Measurements from ENCODE around the gene RHAG. TPM values are rescaled to one million over a fixed set of nuclear protein-coding genes. Genes with fewer than 3 reads are reported as not detected.

Gene RHAG
- total RNA-seq, 1 experiment from 2014 or later: not detected

DNA sequence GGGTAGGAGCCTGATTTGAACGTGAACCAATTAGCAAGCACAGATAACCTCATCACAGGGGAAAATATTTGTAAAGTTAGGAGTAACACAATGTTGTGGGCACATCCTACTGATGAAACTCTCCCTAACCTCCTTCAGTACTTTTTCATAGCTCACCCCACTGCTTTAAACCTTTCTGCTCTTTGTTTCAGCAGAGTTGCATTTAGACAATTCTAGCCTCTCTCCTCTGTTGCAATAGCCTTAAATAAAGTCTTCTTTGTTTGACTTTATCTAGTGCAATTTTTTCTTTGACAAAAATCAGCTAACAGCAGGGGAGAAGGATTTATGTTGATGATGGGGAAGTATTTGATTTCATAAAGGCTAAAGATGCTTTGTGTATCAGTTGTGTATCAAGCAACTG lies 72.1 kb downstream of the RHAG start:
- ATAC-seq (no peak), DNase-seq (no peak)
- H3K4me2 ChIP-seq (ENCODE audit: low read length): no peak overlapping the region
- no peaks in the 10 kb centered on the region for H3K36me3 ChIP-seq (ENCODE audit: low read depth, low read length)
- POLR2A ChIA-PET (ENCODE audit: unreplicated experiment): no interaction called here
- H3K9me3 ChIP-seq (ENCODE audit: low read length): no peaks in the 10 kb centered on the region
- H3K4me1 ChIP-seq (ENCODE audit: insufficient read depth, low read length): peaks cover 18% of the 10 kb centered on the region
- no peak overlapping the region for H3K9ac ChIP-seq (ENCODE audit: low read length)
- H2AFZ ChIP-seq (ENCODE audit: low read length): no peak overlapping the region
- H3F3A ChIP-seq (ENCODE audit: low read length, unreplicated experiment): no peaks in the 10 kb centered on the region
- CTCF ChIA-PET: no interaction called here
- intact Hi-C loops (cut with micrococcal nuclease): no loop called here
- no peaks in the 10 kb centered on the region for H3K79me2 ChIP-seq (ENCODE audit: low read length)
- H3K27me3 ChIP-seq (ENCODE audit: low read length): no peaks in the 10 kb centered on the region
- H4K20me1 ChIP-seq (ENCODE audit: low read length): no peaks in the 10 kb centered on the region
- H3K27ac ChIP-seq (ENCODE audit: low read length): no peak overlapping the region
- H3K9me2 ChIP-seq (replicated peaks; ENCODE audit: low read length): no peaks in the 10 kb centered on the region
- TF ChIP-seq EZH2 (IDR thresholded peaks at IDR 0.05; ENCODE audit: low read length, unreplicated experiment) (no peak), EZH2phosphoT487 (IDR thresholded peaks at IDR 0.05; ENCODE audit: borderline replicate concordance, low read length) (no peak)
- TF ChIP-seq, protein P1, sequence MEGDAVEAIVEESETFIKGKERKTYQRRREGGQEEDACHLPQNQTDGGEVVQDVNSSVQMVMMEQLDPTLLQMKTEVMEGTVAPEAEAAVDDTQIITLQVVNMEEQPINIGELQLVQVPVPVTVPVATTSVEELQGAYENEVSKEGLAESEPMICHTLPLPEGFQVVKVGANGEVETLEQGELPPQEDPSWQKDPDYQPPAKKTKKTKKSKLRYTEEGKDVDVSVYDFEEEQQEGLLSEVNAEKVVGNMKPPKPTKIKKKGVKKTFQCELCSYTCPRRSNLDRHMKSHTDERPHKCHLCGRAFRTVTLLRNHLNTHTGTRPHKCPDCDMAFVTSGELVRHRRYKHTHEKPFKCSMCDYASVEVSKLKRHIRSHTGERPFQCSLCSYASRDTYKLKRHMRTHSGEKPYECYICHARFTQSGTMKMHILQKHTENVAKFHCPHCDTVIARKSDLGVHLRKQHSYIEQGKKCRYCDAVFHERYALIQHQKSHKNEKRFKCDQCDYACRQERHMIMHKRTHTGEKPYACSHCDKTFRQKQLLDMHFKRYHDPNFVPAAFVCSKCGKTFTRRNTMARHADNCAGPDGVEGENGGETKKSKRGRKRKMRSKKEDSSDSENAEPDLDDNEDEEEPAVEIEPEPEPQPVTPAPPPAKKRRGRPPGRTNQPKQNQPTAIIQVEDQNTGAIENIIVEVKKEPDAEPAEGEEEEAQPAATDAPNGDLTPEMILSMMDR (conservative IDR thresholded peaks at IDR 0.05; ENCODE audit: low read depth, low read length): no peak
- no peak overlapping the region for H3K4me3 ChIP-seq (ENCODE audit: low read length)
- no TSS peak for BruUV-seq (replicated peaks)

DNA sequence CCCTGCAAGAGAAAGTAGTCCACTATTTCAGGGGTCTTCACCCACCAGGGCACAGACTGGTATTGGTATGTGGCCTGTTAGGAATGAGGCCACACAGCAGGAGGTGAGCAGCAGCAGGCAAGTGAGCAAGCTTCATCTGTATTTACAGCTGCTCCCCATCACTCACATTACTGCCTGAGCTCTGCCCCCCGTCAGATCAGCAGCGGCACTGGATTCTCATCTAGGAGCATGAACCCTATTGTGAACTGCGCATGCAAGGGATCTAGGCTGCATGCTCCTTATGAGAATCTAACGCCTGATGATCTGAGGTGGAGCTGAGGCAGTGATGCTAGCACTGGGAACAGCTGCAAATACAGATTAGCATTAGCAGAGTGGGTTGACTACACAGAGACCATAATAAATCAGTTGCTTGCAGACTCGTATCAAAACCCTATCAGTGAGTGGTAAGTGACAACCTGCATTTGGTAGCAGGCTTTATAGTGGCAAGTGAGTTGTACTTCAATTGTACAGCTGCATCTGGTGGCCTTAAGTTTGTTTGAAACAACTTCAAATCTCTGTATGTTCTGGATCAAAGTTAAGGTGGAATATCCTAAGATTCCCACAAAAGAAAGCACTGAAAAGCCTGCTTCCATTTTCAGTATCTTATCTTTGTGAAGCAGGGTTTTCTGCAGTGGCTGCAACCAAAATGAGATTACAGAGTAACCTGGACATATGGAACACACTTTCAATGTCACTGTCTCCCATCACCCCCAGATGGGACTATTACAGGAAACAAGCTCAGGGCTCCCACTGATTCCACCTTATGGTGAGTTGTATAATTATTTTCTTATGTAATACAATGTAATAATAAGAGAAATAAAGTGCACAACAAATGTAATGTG lies 73.4 kb downstream of the RHAG start:
- no peak overlapping the region for H3K4me3 ChIP-seq (ENCODE audit: low read length)
- H3F3A ChIP-seq (ENCODE audit: low read length, unreplicated experiment): no peaks in the 10 kb centered on the region
- DNase-seq (no peak), ATAC-seq (no peak)
- POLR2A ChIA-PET (ENCODE audit: unreplicated experiment): interaction anchor here (0.6 kb wide), 1 partner anchor 13 kb away, joined by 3 read pairs; the partner anchor contains the start of gene C6orf141
- H3K9me3 ChIP-seq (ENCODE audit: low read length): no peaks in the 10 kb centered on the region
- no peak overlapping the region for H3K9ac ChIP-seq (ENCODE audit: low read length)
- H3K79me2 ChIP-seq (ENCODE audit: low read length): peaks cover under 1% of the 10 kb centered on the region
- no peak overlapping the region for H3K27ac ChIP-seq (ENCODE audit: low read length)
- peaks cover 18% of the 10 kb centered on the region for H3K4me1 ChIP-seq (ENCODE audit: insufficient read depth, low read length)
- TF ChIP-seq EZH2phosphoT487 (IDR thresholded peaks at IDR 0.05; ENCODE audit: borderline replicate concordance, low read length) (no peak), EZH2 (IDR thresholded peaks at IDR 0.05; ENCODE audit: low read length, unreplicated experiment) (no peak)
- TF ChIP-seq, protein P1 (conservative IDR thresholded peaks at IDR 0.05; ENCODE audit: low read depth, low read length): no peak
- no peaks in the 10 kb centered on the region for H4K20me1 ChIP-seq (ENCODE audit: low read length)
- BruUV-seq (replicated peaks): no TSS peak
- H3K4me2 ChIP-seq (ENCODE audit: low read length): no peak overlapping the region
- H3K27me3 ChIP-seq (ENCODE audit: low read length): no peaks in the 10 kb centered on the region
- intact Hi-C loops (cut with micrococcal nuclease): no loop called here
- CTCF ChIA-PET: interaction anchor here (0.6 to 0.7 kb wide), 3 partner anchors 32 to 997 kb away, joined by 3 to 4 read pairs (median 3); no protein-coding TSS in a partner anchor
- H3K9me2 ChIP-seq (replicated peaks; ENCODE audit: low read length): no peaks in the 10 kb centered on the region
- no peaks in the 10 kb centered on the region for H3K36me3 ChIP-seq (ENCODE audit: low read depth, low read length)
- no peak overlapping the region for H2AFZ ChIP-seq (ENCODE audit: low read length)

DNA sequence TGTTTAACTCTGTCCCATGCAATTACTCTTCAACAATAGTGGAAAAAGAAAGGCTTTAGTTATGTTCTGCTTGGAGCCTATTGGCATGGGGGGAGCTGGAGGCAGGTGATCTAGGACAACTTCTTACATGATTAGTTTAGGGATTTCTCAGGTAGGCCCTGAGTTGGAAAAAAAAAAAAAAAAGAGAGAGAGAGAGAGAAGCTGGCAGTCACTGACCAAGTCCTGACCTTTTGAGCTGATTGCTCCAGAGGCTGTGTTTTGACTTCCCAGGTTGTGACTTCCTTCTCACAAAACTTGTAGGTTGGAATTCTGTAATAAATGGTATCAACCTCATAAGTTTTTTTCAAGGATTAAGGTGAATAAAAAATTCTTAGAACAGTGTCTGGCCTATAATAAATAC lies 78.4 kb downstream of the RHAG start:
- ChIA-PET POLR2A (ENCODE audit: unreplicated experiment) (no interaction called here), CTCF (no interaction called here)
- no peaks in the 10 kb centered on the region for H3K27me3 ChIP-seq (ENCODE audit: low read length)
- no peak for TF ChIP-seq EZH2phosphoT487 (IDR thresholded peaks at IDR 0.05; ENCODE audit: borderline replicate concordance, low read length)
- TF ChIP-seq, protein P1 (conservative IDR thresholded peaks at IDR 0.05; ENCODE audit: low read depth, low read length): no peak
- TF ChIP-seq EZH2 (IDR thresholded peaks at IDR 0.05; ENCODE audit: low read length, unreplicated experiment): no peak
- H3K79me2 ChIP-seq (ENCODE audit: low read length): peaks cover 39% of the 10 kb centered on the region
- BruUV-seq (replicated peaks): no TSS peak
- peaks cover 6% of the 10 kb centered on the region; the same call in 1 of the 2 replicates for H3K36me3 ChIP-seq (ENCODE audit: low read depth, low read length)
- no peaks in the 10 kb centered on the region for H3K9me3 ChIP-seq (ENCODE audit: low read length)
- H3K4me2 ChIP-seq (ENCODE audit: low read length): no peak overlapping the region
- no peak for DNase-seq
- ATAC-seq: no peak
- H3F3A ChIP-seq (ENCODE audit: low read length, unreplicated experiment): no peaks in the 10 kb centered on the region
- H3K27ac ChIP-seq (ENCODE audit: low read length): no peak overlapping the region
- H3K4me3 ChIP-seq (ENCODE audit: low read length): no peak overlapping the region
- intact Hi-C loops (cut with micrococcal nuclease): no loop called here
- no peak overlapping the region for H2AFZ ChIP-seq (ENCODE audit: low read length)
- no peak overlapping the region for H3K9ac ChIP-seq (ENCODE audit: low read length)
- H3K9me2 ChIP-seq (replicated peaks; ENCODE audit: low read length): no peaks in the 10 kb centered on the region
- peaks cover 45% of the 10 kb centered on the region for H3K4me1 ChIP-seq (ENCODE audit: insufficient read depth, low read length)
- H4K20me1 ChIP-seq (ENCODE audit: low read length): no peaks in the 10 kb centered on the region

Data from PC-3 (cell line).